Mammary epithelial cell (primary cell): Measurements from ENCODE around the gene ZFPL1.

Experiments used
- EZH2 ChIP-seq: IDR thresholded peaks from 2 replicates; pipeline ENCODE4 v1.6.1; 2012; ENCODE audit warnings: low read length, inconsistent platforms, borderline replicate concordance
- TF ChIP-seq, protein P1 (sequence below), 2 donors: IDR thresholded peaks in 1 of 2; conservative IDR thresholded peaks in 1 of 2; 2 replicates each; pipeline ENCODE4 v1.5.1; 2011 to 2012; ENCODE audit warnings: inconsistent platforms in 2 of 2, low read length in 2 of 2, mild to moderate bottlenecking in 2 of 2, control low read depth in 1 of 2, low read depth in 1 of 2; ENCODE audit not compliant: insufficient read depth in 1 of 2; ENCODE audit errors: extremely low read depth in 1 of 2

DNA sequence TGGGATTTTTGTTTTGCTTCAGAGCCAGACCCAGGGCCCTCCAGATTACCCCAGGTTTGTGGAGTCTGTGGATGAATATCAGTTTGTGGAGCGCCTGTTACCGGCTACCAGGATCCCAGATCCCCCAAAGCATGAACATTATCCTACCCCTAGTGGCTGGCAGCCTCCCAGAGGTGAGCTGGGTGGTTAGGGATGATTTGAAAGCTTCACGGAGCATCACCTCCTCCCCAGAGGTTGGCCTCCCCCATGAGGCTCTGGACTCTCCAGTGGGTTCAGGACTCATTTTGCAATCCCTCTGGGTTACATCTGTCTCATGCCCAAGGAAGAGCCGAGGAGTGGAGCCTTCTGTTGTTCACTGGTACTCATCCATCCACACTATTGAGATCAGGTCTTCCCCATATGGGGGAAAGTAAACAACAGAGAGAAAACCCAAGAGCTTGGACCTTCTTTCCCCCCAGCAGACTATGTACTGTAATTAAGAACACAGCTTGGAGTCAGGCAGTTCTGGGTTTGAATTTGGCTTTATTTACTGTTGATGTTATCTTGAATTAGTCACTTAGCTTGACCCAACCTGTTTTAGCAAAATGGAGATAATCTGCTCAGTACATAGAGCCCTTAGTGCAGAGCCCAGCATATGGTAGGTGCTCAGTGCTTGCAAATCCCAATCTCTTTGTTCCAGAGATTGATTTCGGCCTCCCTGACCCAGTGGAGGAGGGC, 40.6 kb downstream of the ZFPL1 start:
- TF ChIP-seq EZH2, result no peak
- TF ChIP-seq, protein P1, sequence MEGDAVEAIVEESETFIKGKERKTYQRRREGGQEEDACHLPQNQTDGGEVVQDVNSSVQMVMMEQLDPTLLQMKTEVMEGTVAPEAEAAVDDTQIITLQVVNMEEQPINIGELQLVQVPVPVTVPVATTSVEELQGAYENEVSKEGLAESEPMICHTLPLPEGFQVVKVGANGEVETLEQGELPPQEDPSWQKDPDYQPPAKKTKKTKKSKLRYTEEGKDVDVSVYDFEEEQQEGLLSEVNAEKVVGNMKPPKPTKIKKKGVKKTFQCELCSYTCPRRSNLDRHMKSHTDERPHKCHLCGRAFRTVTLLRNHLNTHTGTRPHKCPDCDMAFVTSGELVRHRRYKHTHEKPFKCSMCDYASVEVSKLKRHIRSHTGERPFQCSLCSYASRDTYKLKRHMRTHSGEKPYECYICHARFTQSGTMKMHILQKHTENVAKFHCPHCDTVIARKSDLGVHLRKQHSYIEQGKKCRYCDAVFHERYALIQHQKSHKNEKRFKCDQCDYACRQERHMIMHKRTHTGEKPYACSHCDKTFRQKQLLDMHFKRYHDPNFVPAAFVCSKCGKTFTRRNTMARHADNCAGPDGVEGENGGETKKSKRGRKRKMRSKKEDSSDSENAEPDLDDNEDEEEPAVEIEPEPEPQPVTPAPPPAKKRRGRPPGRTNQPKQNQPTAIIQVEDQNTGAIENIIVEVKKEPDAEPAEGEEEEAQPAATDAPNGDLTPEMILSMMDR (conservative IDR thresholded peaks at IDR 0.05 in 1 of 2, IDR thresholded peaks at IDR 0.05 in 1 of 2; ENCODE audit: extremely low read depth in 1 of 2, insufficient read depth in 1 of 2, low read depth in 1 of 2, low read length in 2 of 2), result no peak
